Heart right ventricle (tissue), 16 donors: ENCODE measurements around the gene AGAP5. TPM values are rescaled to one million over a fixed set of nuclear protein-coding genes. Genes with fewer than 3 reads are reported as not detected.
"Not testable (repeated sequence)": the region's sequence is repeated elsewhere in the genome, so short reads cannot be mapped to it uniquely, and the experiment has no call there.

Experiments used
- ATAC-seq, 8 donors: fragments of 200-7000 bp; cut with Tn5 transposase; one replicate each; pipeline ENCODE4 v1.9.1; 2020; ENCODE audit warnings: mild to moderate bottlenecking in 8 of 8, moderate library complexity in 8 of 8, moderate number of reproducible peaks in 1 of 8
- DNase-seq, 2 donors: peaks; one replicate each; pipeline ENCODE4 v3.0.0-alpha.2; 2020
- H3K27ac ChIP-seq, 10 donors: fragments of 200-600 bp; sonication (generic) in 2 of 10; one replicate each; pipeline versions ENCODE4 v1.5.0 to v1.8.0; 2020 to 2022; ENCODE audit warnings: mild to moderate bottlenecking in 3 of 10
- H3K27me3 ChIP-seq, 7 donors: fragments of 200-600 bp; one replicate each; pipeline ENCODE4 v1.8.0; 2021 to 2022; ENCODE audit warnings: mild to moderate bottlenecking in 2 of 7
- H3K36me3 ChIP-seq, 9 donors: fragments of 200-600 bp; sonication (generic) in 1 of 9; one replicate each; pipeline versions ENCODE4 v1.5.0 to v1.8.0; 2020 to 2022; ENCODE audit warnings: mild to moderate bottlenecking in 2 of 9
- H3K4me1 ChIP-seq, 9 donors: fragments of 200-600 bp; sonication (generic) in 1 of 9; one replicate each; pipeline versions ENCODE4 v1.5.0 to v1.8.0; 2020 to 2022; ENCODE audit warnings: mild to moderate bottlenecking in 4 of 9
- H3K4me3 ChIP-seq, 10 donors: fragments of 200-600 bp; sonication (generic) in 2 of 10; one replicate each; pipeline versions ENCODE4 v1.5.0 to v1.8.0; 2020 to 2022; ENCODE audit warnings: mild to moderate bottlenecking in 7 of 10, moderate library complexity in 2 of 10
- H3K9me3 ChIP-seq, 11 donors: fragments of 200-600 bp in 10 of 11; sonication (generic) in 2 of 11; one replicate each; pipeline versions ENCODE4 v1.5.0 to v1.8.0; 2013 to 2022; ENCODE audit warnings: mild to moderate bottlenecking in 2 of 11, control low read depth in 1 of 11, moderate library complexity in 1 of 11
- CTCF ChIP-seq, 9 donors: fragments of 200-600 bp; sonication (generic) in 2 of 9; IDR thresholded peaks; one replicate each; pipeline versions ENCODE4 v1.5.0 to v1.8.0; 2021 to 2022; ENCODE audit warnings: antibody characterized with exemption in 9 of 9, mild to moderate bottlenecking in 5 of 9, moderate library complexity in 1 of 9
- WGBS, 2 donors: extraction: QIAGEN DNeasy Blood & Tissue Kit; methylation state at CpG; one replicate each; pipeline ENCODE4 v1.1.7; 2013; ENCODE audit warnings: inconsistent platforms in 1 of 2; 5-methylcytosine and 5-hydroxymethylcytosine counted together
- intact Hi-C, 10 donors: fragments of 100-400 bp; cut with DNase I; formaldehyde crosslinking; loops; one replicate each; pipeline versions ENCODE4 v1.11.1 to v1.14.2; 2022
- polyA plus RNA-seq, 2 donors: library from polyadenylated mRNA; stranded (reverse); fragments of 200-250 nt; gene quantifications; one replicate each; pipeline ENCODE4 v1.2.3, GENCODE V29; 2013
- total RNA-seq, 10 donors: library from RNA; stranded (reverse); fragmentation: NEBNext Ultra II Directional in 3 of 10; extraction: Animal tissue kit (Norgen Biotek cat#: 25700) in 3 of 10; gene quantifications; one replicate each; pipeline versions ENCODE4 v1.2.1 to v1.2.4, GENCODE V29; 2021 to 2023
- donor health status: Arrhythmogenic right ventricular cardiomyopathy.
- donor health status: ischemic (EF 13 %, LVEDD 7.1; RV severe dilation, severe dysfunction).
- donor health status: healthy with polysubstance abuse.
- donor health status: DM: no; HTN: yes; CAD: no.
- donor health status: DM: no; HTN: no; CAD: no.
- donor health status: ischemic (EF 25% LVEDD 6.9; RV normal size, moderate dysfunction).
- donor health status: ischemic (EF 25% LVEDD 5.7; RV mildly dilated, moderate dysfunction).
- donor health status: healthy.
- donor health status: DM: yes; HTN: yes; CAD: no.
- donor health status: Ischemic cardiomyopathy.
- donor health status: ischemic (EF 35%, LVEDD 5.7; RV mildly dilated, moderate dysfunction).
- donor health status: nonischemic (EF 11% LVEDD 7.7; RV severe dilation, severe dysfunction).
- donor health status: DM: yes; HTN: yes; CAD: no.
- donor health status: PGD.
- donor health status: ischemic (EF 29% LVEDD 5.4; RV normal size, mild dysfunction).
- donor health status: nonischemic (EF 23%, LVEDD 6.1; RV moderate dilation, normal function).

Gene AGAP5
- total and polyA plus RNA-seq, 12 donors: 1.8 to 15.1 (median 3.4) TPM

GRCh38 chr10:73731588-73732375 is 33.9 kb upstream of the AGAP5 start:
- Histone ChIP-seq H3K4me3 (peak overlapping the region in 6 of 10 donors; percentile 75 to 97 (median 88)), H3K4me1 (peaks cover 7 to 64% (median 28%) of the 10 kb centered on the region in 9 donors), H3K9me3 (no peaks in the 10 kb centered on the region), H3K27me3 (no peaks in the 10 kb centered on the region), H3K27ac (peak overlapping the region in 3 of 10 donors; percentile 91 to 96 (median 92)), H3K36me3 (peaks cover 0 to 62% (median 6%) of the 10 kb centered on the region in 9 donors)
- WGBS, 2 donors: 89 to 90% methylated on average over 42 of the region's 42 CpGs
- intact Hi-C loops: loop anchor here in 3 of 10 donors (5.0 kb wide), 2 partner anchors 79 to 84 kb away; no protein-coding TSS in a partner anchor
- TF ChIP-seq CTCF (IDR thresholded peaks at IDR 0.05): no peak
- DNase-seq: no peak
- ATAC-seq: peak in 1 of 8 donors; percentile 11

GRCh38 chr10:73730153-73730906 is 32.4 kb upstream of the AGAP5 start:
- H3K36me3 ChIP-seq: peaks cover 0 to 63% (median 18%) of the 10 kb centered on the region in 9 donors

GRCh38 chr10:73729781-73730152 is 31.9 kb upstream of the AGAP5 start:
- H3K9me3 ChIP-seq, ATAC-seq, H3K27me3 ChIP-seq, DNase-seq: not testable (repeated sequence)
- H3K36me3 ChIP-seq: peaks cover 0 to 63% (median 24%) of the 10 kb centered on the region in 9 donors
- intact Hi-C loops: loop anchor here in 3 of 10 donors (5.0 kb wide), 2 partner anchors 77 to 82 kb away; no protein-coding TSS in a partner anchor
- peaks cover 7 to 52% (median 28%) of the 10 kb centered on the region in 9 donors for H3K4me1 ChIP-seq
- peak overlapping the region; percentile 62 to 97 (median 82) for H3K4me3 ChIP-seq
- H3K27ac ChIP-seq: peak overlapping the region; percentile 63 to 96 (median 92)
- WGBS, 2 donors: 0 to 1% methylated on average over 9 of the region's 9 CpGs

More at GRCh38 chr10:73730153-73730906, 32.4 kb upstream of the AGAP5 start:
- Histone ChIP-seq H3K9me3 (no peaks in the 10 kb centered on the region), H3K4me1 (peaks cover 7 to 58% (median 28%) of the 10 kb centered on the region in 9 donors), H3K4me3 (peak overlapping the region; percentile 62 to 97 (median 82)), H3K27me3 (no peaks in the 10 kb centered on the region), H3K27ac (peak overlapping the region; percentile 63 to 96 (median 92))
- TF ChIP-seq CTCF (IDR thresholded peaks at IDR 0.05): no peak
- ATAC-seq: peak; percentile 89 to 97 (median 94)
- intact Hi-C loops: loop anchor here in 3 of 10 donors (5.0 kb wide), 2 partner anchors 78 to 83 kb away; no protein-coding TSS in a partner anchor
- WGBS, 2 donors: 1% methylated on average over 58 of the region's 58 CpGs
- peak; percentile 86 to 88 for DNase-seq

- no peak for TF ChIP-seq CTCF (IDR thresholded peaks at IDR 0.05)
- ATAC-seq (no peak), DNase-seq (no peak)
- 63 to 90% methylated on average over 4 of the region's 4 CpGs for WGBS, 2 donors
- H3K9me3 ChIP-seq: no peaks in the 10 kb centered on the region
- intact Hi-C loops: no loop called here
- no peak overlapping the region for H3K4me3 ChIP-seq
- no peaks in the 10 kb centered on the region for H3K27me3 ChIP-seq
- H3K36me3 ChIP-seq: peaks cover 0 to 100% (median 54%) of the 10 kb centered on the region in 9 donors
- peaks cover 0 to 10% (median 0%) of the 10 kb centered on the region in 9 donors for H3K4me1 ChIP-seq
- H3K27ac ChIP-seq: no peak overlapping the region
These were observed 25.6 kb upstream of the AGAP5 start for GRCh38 chr10:73723516-73723915.

- H3K9me3 ChIP-seq, DNase-seq, intact Hi-C loops, H3K27me3 ChIP-seq, H3K4me3 ChIP-seq, ATAC-seq: not testable (repeated sequence)
- 81 to 89% methylated on average over 4 of the region's 4 CpGs for WGBS, 2 donors
- H3K27ac ChIP-seq: peak overlapping the region in 1 of 10 donors; percentile 81
- peaks cover 0 to 27% (median 0%) of the 10 kb centered on the region in 9 donors for H3K4me1 ChIP-seq
- H3K36me3 ChIP-seq: peaks cover 0 to 100% (median 53%) of the 10 kb centered on the region in 9 donors
These were observed 22.7 kb upstream of the AGAP5 start for GRCh38 chr10:73720561-73720960.
